ENCODE results near the gene TSNAXIP1.
"Not testable (repeated sequence)": the region's sequence is repeated elsewhere in the genome, so short reads cannot be mapped to it uniquely, and the experiment has no call there.

TSNAXIP1 gene

DNA sequence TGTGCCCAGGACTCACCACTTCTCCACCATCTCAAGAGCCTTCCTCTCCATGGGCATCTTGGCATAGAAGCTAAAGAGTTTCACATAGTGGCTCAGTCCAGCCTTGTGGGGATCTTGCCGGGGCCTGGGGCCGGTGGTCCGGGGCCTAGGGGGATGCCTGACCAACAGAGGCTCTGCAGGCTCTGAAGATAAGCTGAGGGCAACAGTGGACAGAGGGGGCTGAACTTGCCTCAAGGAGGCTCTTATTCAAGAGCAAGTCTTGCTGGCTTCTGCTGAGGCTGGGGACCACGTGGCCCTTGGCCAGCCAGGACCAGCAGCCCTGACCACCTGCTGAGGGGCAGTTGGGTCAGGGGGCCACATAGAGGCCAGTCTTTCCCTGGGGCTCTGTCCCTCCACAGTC, 22.0 kb downstream of the TSNAXIP1 start:
- H3K4me3 ChIP-seq (replicated peaks in 1 of 2; ENCODE audit: low read depth in 2 of 2, low read length in 2 of 2) = no peak overlapping the region
- TF ChIP-seq, protein P1, sequence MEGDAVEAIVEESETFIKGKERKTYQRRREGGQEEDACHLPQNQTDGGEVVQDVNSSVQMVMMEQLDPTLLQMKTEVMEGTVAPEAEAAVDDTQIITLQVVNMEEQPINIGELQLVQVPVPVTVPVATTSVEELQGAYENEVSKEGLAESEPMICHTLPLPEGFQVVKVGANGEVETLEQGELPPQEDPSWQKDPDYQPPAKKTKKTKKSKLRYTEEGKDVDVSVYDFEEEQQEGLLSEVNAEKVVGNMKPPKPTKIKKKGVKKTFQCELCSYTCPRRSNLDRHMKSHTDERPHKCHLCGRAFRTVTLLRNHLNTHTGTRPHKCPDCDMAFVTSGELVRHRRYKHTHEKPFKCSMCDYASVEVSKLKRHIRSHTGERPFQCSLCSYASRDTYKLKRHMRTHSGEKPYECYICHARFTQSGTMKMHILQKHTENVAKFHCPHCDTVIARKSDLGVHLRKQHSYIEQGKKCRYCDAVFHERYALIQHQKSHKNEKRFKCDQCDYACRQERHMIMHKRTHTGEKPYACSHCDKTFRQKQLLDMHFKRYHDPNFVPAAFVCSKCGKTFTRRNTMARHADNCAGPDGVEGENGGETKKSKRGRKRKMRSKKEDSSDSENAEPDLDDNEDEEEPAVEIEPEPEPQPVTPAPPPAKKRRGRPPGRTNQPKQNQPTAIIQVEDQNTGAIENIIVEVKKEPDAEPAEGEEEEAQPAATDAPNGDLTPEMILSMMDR (IDR thresholded peaks at IDR 0.05; ENCODE audit: low read depth, low read length) = no peak
- no peak for DNase-seq (ENCODE audit: low read depth in 2 of 2)

DNA sequence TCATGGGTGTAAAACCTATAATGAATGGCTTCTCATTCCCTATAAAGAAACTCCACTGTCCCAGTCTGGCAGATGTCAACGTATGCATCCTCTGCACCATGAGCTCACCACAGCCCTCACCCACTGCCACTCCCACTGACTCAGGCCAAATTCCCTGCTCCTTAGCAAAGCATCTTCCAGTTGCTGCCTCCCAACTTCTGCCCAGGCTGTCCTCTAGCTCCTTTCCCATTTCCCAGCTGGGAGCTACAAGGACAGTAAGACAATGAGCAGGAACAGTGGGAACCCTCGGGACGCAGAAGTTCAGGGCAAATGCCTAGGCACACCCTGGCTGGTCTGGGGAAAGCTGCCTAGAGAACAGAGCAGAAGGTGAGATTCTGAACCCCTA, 26.3 kb downstream of the TSNAXIP1 start:
- H3K4me3 ChIP-seq (replicated peaks in 1 of 2; ENCODE audit: low read depth in 2 of 2, low read length in 2 of 2) = peak overlapping the region; percentile 75 to 82
- DNase-seq (ENCODE audit: low read depth in 2 of 2) = peak; percentile 41 to 77
- TF ChIP-seq, protein P1 (IDR thresholded peaks at IDR 0.05; ENCODE audit: low read depth, low read length) = no peak

DNA sequence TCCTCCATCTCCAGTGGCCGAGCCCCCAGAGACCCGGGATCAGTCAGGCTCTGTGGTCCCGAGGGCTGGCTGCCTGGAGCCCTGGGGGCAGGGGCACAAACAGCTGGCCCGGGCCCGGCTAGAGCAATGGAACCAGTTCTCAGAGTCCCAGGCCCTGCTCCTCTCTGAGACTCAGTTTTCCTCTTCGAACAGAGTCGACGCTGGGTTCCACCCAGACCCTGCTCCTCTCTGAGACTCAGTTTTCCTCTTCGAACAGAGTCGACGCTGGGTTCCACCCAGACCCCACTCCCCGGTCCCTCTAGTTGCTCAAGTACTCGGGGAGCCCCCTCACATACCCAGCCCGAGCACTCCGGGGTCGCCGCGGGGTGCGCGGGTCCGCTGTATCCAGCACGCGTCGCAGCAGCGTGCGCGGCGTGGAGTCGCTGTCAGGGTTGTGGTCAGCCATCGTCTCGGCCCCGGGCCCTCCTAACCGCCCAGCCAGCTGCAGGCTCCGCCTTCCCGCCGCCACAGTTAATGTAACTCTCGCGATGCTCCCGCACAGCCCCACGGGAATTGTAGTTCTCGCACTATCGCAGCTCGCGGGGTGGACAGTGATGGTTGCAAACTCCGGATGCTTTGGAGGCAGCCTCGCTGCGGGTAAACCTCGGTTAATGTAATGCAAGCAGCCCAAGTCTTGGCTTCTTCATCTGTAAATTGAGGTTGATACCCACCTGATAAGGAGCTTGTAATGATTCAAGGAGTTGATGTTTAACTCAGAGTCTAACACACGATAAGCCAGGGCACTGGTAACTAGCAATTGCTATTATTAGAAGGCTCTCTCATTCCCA, 26.9 kb downstream of the TSNAXIP1 start:
- H3K4me3 ChIP-seq (replicated peaks in 1 of 2; ENCODE audit: low read depth in 2 of 2, low read length in 2 of 2) = peak overlapping the region; percentile 75 to 82
- TF ChIP-seq, protein P1 (IDR thresholded peaks at IDR 0.05; ENCODE audit: low read depth, low read length) = no peak
- peak; percentile 91 to 93 for DNase-seq (ENCODE audit: low read depth in 2 of 2)

DNA sequence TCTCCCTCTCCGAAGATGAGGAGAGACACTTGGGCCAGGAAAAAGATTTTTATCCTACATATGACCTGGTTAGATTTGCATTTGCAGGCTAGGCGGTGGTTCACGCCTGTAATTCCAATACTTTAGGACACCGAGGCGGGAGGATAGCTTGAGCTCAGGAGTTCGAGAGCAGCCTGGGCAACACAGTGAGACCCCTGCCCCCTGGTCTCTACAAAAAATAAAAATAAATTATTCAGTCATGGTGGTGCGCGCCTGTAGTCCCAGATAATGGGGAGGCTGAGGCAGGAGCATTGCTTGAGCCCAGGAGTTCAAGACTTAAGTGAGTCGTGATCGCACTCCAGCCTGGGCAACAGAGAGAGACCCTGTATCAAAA, 27.5 kb downstream of the TSNAXIP1 start:
- DNase-seq (ENCODE audit: low read depth in 2 of 2) = no peak
- peak overlapping the region in 1 of 2 donors; percentile 82 for H3K4me3 ChIP-seq (replicated peaks in 1 of 2; ENCODE audit: low read depth in 2 of 2, low read length in 2 of 2)
- TF ChIP-seq, protein P1 (IDR thresholded peaks at IDR 0.05; ENCODE audit: low read depth, low read length) = no peak

DNA sequence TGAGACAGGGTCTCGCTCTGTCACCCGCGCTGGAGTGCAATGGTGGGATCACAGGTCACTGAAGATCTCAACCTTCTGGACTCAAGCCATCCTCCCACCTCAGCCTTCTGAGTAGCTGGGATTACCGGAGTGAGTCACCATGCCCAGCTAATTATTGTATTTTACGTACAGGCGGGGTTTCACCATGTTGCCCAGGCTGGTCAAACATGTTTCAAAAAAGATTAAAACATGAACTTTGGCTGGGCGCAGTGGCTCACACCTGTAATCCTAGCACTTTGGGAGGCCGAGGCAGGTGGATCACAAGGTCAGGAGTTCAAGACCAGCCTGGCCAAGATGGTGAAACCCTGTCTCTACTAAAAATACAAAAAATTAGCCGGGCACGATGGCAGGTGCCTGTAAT, 30.5 kb downstream of the TSNAXIP1 start:
- H3K4me3 ChIP-seq (replicated peaks in 1 of 2; ENCODE audit: low read depth in 2 of 2, low read length in 2 of 2); DNase-seq (ENCODE audit: low read depth in 2 of 2): not testable (repeated sequence)

DNA sequence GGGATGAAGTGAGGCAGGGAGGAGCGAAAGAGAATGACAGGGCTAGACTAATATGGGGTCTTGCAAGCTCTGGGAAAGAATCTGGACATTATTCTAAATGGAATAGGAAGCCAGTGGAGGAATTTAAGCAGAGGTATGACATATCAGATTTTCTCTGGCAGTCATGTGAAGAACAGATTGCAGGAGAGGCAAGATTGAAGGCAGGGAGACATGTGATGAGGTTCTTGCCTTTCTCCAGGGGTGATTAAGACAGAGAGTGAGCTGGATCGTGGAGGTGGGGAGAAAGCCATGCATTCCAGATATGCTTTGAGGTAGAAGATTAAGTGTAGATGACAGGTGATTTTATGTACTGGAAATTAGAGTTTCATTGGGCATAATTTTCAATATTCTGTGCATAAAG, 31.1 kb downstream of the TSNAXIP1 start:
- H3K4me3 ChIP-seq (replicated peaks in 1 of 2; ENCODE audit: low read depth in 2 of 2, low read length in 2 of 2) = no peak overlapping the region
- no peak for DNase-seq (ENCODE audit: low read depth in 2 of 2)
- TF ChIP-seq, protein P1 (IDR thresholded peaks at IDR 0.05; ENCODE audit: low read depth, low read length) = no peak

DNA sequence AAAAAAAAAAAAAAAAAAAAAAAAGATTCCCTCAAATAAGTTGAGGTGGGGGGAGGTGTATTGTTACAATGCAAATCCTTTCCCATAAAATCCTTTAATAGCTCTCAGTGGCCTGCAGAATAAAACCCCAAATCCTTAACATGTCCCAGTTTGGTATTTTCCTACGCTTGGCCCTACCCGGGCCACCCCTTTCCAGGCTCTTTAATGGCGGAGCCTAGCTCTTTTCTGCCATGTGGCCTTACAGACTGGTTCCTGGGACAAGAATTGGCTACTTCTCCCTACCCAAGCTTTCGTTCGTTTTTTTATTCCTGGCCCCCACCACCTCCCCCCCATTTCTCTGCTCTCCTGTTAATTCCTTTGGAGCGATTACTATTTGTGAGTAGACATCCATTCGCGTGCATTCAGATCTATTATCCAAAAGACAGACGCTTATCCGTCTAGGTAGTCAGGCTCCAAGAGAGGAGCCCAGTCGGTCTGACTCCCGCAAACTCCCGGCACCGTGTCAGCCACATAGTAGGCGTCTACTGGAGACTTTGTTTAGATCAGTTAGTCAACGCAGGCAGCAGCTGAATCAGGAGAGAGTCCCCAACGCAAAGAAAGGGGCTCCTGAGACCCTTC, 34.6 kb downstream of the TSNAXIP1 start:
- DNase-seq (ENCODE audit: low read depth in 2 of 2) = no peak
- peak overlapping the region in 1 of 2 donors; percentile 93 for H3K4me3 ChIP-seq (replicated peaks in 1 of 2; ENCODE audit: low read depth in 2 of 2, low read length in 2 of 2)
- TF ChIP-seq, protein P1 (IDR thresholded peaks at IDR 0.05; ENCODE audit: low read depth, low read length) = no peak

Measured in cardiac fibroblast (primary cell).